KMS-11 (cell line): ENCODE measurements around the gene MYO18B.

Experiments
- H2AFZ ChIP-seq: fragments of 200-600 bp; sonication (generic); 2 replicates; pipeline ENCODE4 v1.6.1; 2016; ENCODE audit warnings: antibody characterized with exemption, mixed run types, low read depth
- H3K27ac ChIP-seq: fragments of 200-600 bp; sonication (generic); 2 replicates; pipeline ENCODE4 v1.6.1; 2016; ENCODE audit warnings: mild to moderate bottlenecking, mixed run types
- H3K27me3 ChIP-seq: fragments of 200-600 bp; sonication (generic); 2 replicates; pipeline ENCODE4 v1.6.1; 2017; ENCODE audit warnings: mild to moderate bottlenecking, low read depth, mixed run types, moderate library complexity; ENCODE audit not compliant: insufficient read depth
- H3K36me3 ChIP-seq: fragments of 200-600 bp; sonication (generic); 2 replicates; pipeline ENCODE4 v1.6.1; 2017; ENCODE audit warnings: mild to moderate bottlenecking, mixed run types; ENCODE audit not compliant: insufficient read depth
- H3K4me1 ChIP-seq: fragments of 200-600 bp; sonication (generic); 2 replicates; pipeline ENCODE4 v1.6.1; 2016; ENCODE audit warnings: mild to moderate bottlenecking, low read depth, mixed run types; ENCODE audit not compliant: poor library complexity, severe bottlenecking
- H3K4me2 ChIP-seq: fragments of 200-600 bp; sonication (generic); 2 replicates; pipeline ENCODE4 v1.7.0; 2016; ENCODE audit warnings: mild to moderate bottlenecking, mixed run types
- H3K4me3 ChIP-seq: fragments of 200-600 bp; sonication (generic); IDR thresholded peaks from 2 replicates; pipeline ENCODE4 v1.6.1; 2017; ENCODE audit warnings: low read depth, low read length, mixed read lengths; ENCODE audit not compliant: insufficient read depth
- H3K79me2 ChIP-seq: fragments of 200-600 bp; sonication (generic); 2 replicates; pipeline ENCODE4 v1.6.1; 2016; ENCODE audit warnings: low read depth, mixed run types; ENCODE audit not compliant: insufficient read depth
- H3K9ac ChIP-seq: fragments of 200-600 bp; sonication (generic); 2 replicates; pipeline ENCODE4 v1.6.1; 2016; ENCODE audit warnings: mild to moderate bottlenecking, mixed run types
- H4K20me1 ChIP-seq: fragments of 200-600 bp; sonication (generic); 2 replicates; pipeline ENCODE4 v1.6.1; 2016; ENCODE audit warnings: mild to moderate bottlenecking, mixed run types; ENCODE audit not compliant: insufficient read depth
- TF ChIP-seq, protein P1 (sequence below): fragments of 200-600 bp; sonication (generic); conservative IDR thresholded peaks from 2 replicates; pipeline ENCODE4 v1.6.1; 2017; ENCODE audit warnings: low read depth, mild to moderate bottlenecking, antibody characterized with exemption, low read length, moderate library complexity, mixed read lengths

MYO18B gene

GRCh38 chr22:25882360-25882759, 140.4 kb downstream of the MYO18B start:
- Histone ChIP-seq H3K4me2 (no peak overlapping the region), H3K9ac (no peak overlapping the region), H3K36me3 (no peaks in the 10 kb centered on the region), H3K4me3 (no peak overlapping the region), H3K27ac (no peak overlapping the region), H3K27me3 (no peaks in the 10 kb centered on the region), H2AFZ (no peak overlapping the region), H3K79me2 (no peaks in the 10 kb centered on the region), H4K20me1 (no peaks in the 10 kb centered on the region), H3K4me1 (no peaks in the 10 kb centered on the region)
- TF ChIP-seq, protein P1, sequence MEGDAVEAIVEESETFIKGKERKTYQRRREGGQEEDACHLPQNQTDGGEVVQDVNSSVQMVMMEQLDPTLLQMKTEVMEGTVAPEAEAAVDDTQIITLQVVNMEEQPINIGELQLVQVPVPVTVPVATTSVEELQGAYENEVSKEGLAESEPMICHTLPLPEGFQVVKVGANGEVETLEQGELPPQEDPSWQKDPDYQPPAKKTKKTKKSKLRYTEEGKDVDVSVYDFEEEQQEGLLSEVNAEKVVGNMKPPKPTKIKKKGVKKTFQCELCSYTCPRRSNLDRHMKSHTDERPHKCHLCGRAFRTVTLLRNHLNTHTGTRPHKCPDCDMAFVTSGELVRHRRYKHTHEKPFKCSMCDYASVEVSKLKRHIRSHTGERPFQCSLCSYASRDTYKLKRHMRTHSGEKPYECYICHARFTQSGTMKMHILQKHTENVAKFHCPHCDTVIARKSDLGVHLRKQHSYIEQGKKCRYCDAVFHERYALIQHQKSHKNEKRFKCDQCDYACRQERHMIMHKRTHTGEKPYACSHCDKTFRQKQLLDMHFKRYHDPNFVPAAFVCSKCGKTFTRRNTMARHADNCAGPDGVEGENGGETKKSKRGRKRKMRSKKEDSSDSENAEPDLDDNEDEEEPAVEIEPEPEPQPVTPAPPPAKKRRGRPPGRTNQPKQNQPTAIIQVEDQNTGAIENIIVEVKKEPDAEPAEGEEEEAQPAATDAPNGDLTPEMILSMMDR, result no peak

DNA sequence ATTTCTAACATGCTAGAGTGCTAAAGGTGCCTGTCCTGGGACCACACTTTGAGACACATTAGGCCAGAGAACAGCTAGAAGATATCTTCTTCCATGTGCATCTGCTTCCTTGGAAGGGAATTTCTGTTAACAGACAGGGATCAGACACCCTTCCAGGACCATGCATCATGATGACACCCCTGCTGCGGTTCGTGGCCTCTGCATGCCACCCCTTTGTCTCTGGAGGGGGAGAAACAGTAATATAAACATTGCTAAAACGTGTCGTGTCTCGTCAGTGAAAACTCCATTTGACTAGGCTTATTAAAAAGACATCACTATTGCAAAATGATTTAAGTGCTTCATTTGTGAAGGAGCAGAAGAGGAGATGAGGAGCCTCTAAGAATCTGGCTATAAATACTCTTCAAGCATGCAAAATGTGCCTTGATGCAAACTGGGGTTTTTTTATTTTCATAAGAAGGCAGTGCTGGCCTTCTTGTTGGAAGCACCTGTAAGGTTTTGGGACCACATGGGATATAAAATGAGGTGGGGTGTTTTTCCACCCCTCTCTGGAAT, 141.6 kb downstream of the MYO18B start:
- Histone ChIP-seq H3K4me2 (no peak overlapping the region), H3K36me3 (no peaks in the 10 kb centered on the region), H3K79me2 (no peaks in the 10 kb centered on the region), H3K4me1 (no peaks in the 10 kb centered on the region), H2AFZ (no peak overlapping the region), H3K27me3 (no peaks in the 10 kb centered on the region; the same call in 1 of the 2 replicates), H4K20me1 (no peaks in the 10 kb centered on the region), H3K4me3 (no peak overlapping the region), H3K27ac (no peak overlapping the region), H3K9ac (no peak overlapping the region)
- TF ChIP-seq, protein P1, result no peak

GRCh38 chr22:25884121-25884520, 142.1 kb downstream of the MYO18B start:
- TF ChIP-seq, protein P1, result no peak
- H3K27ac ChIP-seq, result no peak overlapping the region
- H3K4me3 ChIP-seq, result no peak overlapping the region
- H3K4me2 ChIP-seq, result no peak overlapping the region
- H3K27me3 ChIP-seq, result no peaks in the 10 kb centered on the region; the same call in 1 of the 2 replicates
- H2AFZ ChIP-seq, result no peak overlapping the region
- no peaks in the 10 kb centered on the region for H3K36me3 ChIP-seq
- no peaks in the 10 kb centered on the region for H4K20me1 ChIP-seq
- H3K4me1 ChIP-seq, result no peaks in the 10 kb centered on the region
- H3K9ac ChIP-seq, result no peak overlapping the region
- no peaks in the 10 kb centered on the region for H3K79me2 ChIP-seq

DNA sequence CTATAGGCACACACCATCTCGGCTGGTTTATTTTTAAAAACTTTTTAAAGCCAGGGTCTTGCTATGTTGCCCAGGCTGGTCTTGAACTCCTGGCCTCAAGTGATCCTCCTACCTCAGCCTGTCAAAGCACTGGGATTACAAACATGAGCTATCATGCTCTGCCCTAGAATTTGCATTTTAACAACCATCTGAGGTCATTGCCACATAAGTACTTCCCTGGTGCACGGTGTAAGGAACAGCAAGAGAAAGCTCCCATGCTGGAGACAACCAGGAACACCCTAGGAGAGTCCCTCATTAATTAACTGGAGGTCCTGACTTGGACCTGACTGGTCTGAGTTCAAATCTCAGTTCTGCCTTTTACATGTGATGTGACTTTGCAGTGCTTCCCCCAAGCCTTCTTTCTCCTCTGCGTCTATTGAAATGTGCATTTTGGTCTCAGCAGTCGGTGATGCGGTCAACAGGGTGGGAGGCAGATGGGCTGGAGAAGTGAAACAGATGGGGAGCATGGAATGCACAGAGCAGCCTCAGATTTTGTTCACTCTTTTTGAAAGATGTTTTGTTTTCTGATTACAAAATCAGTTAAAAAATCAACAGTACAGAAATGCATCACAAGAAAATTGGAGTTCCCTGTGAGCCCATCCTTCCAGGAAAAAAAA, 146.5 kb downstream of the MYO18B start:
- Histone ChIP-seq H3K79me2 (no peaks in the 10 kb centered on the region), H3K4me2 (no peak overlapping the region), H3K9ac (no peak overlapping the region), H3K36me3 (no peaks in the 10 kb centered on the region), H3K4me1 (no peaks in the 10 kb centered on the region), H3K27me3 (no peaks in the 10 kb centered on the region; the same call in 1 of the 2 replicates), H2AFZ (no peak overlapping the region), H3K27ac (no peak overlapping the region), H4K20me1 (no peaks in the 10 kb centered on the region), H3K4me3 (no peak overlapping the region)
- TF ChIP-seq, protein P1, result no peak
